H1 (cell line): ENCODE measurements around the gene TMEM209. TPM values are rescaled to one million over a fixed set of nuclear protein-coding genes. Genes with fewer than 3 reads are reported as not detected.

Experiments used
- CTCF ChIA-PET: fragments of 300-600 bp; sonication (Branson Sonifier 250); formaldehyde crosslinking; loops from one replicate; lab custom pipeline; 2021; ENCODE audit not compliant: partially characterized antibody; lab: Charles Lee
- POLR2A ChIA-PET: fragments of 300-600 bp; sonication (Branson Sonifier 250); formaldehyde crosslinking; loops from one replicate; lab custom pipeline; 2021; ENCODE audit warnings: inconsistent platforms; ENCODE audit not compliant: partially characterized antibody; lab: Charles Lee
- DNase-seq, 2 experiments: peaks; one replicate each; pipeline versions ENCODE4 v3.0.0 to v3.0.0-alpha.2; 2010 to 2022; ENCODE audit warnings: low spot score in 2 of 2, low read depth in 1 of 2, mixed read lengths in 1 of 2
- FAIRE-seq: peaks from 2 replicates; lab custom pipeline; 2011; peaks lifted over from hg19 to GRCh38; lab: Jason Lieb, UNC
- H2AFZ ChIP-seq: 2 replicates; pipeline ENCODE4 v1.8.1; 2012; ENCODE audit warnings: low read length, inconsistent platforms
- H2AK5ac ChIP-seq: 2 replicates; pipeline ENCODE4 v1.6.1; 2013; ENCODE audit warnings: low read depth, low read length
- H2BK120ac ChIP-seq: replicated peaks from 2 replicates; pipeline ENCODE3; 2013; ENCODE audit warnings: low read depth, low read length, inconsistent platforms
- H2BK12ac ChIP-seq: 2 replicates; pipeline ENCODE4 v1.6.1; 2013; ENCODE audit warnings: low read depth, low read length
- H2BK15ac ChIP-seq: 2 replicates; pipeline ENCODE4 v1.6.1; 2013; ENCODE audit warnings: low read length
- H2BK20ac ChIP-seq: 2 replicates; pipeline ENCODE4 v1.6.1; 2013; ENCODE audit warnings: low read length
- H2BK5ac ChIP-seq: 2 replicates; pipeline ENCODE4 v1.6.1; 2013; ENCODE audit warnings: low read depth, low read length
- H3K14ac ChIP-seq: 2 replicates; pipeline ENCODE4 v1.6.1; 2013; ENCODE audit warnings: inconsistent platforms; ENCODE audit not compliant: insufficient read length
- H3K18ac ChIP-seq: 2 replicates; pipeline ENCODE4 v1.6.1; 2013; ENCODE audit warnings: low read length; ENCODE audit errors: extremely low read depth
- H3K23ac ChIP-seq: 2 replicates; pipeline ENCODE4 v1.6.1; 2013; ENCODE audit warnings: inconsistent platforms; ENCODE audit not compliant: insufficient read length
- H3K23me2 ChIP-seq: 2 replicates; pipeline ENCODE4 v1.6.1; 2013; ENCODE audit warnings: low read depth, low read length
- H3K27ac ChIP-seq: 2 replicates; pipeline ENCODE4 v1.6.1; 2011; ENCODE audit warnings: low read depth, low read length, inconsistent platforms
- H3K27me3 ChIP-seq, 4 experiments: replicated peaks in 1 of 4; 1 replicate in 1 of 4; 2 replicates in 3 of 4; pipeline versions ENCODE4 v1.6.1 to v1.8.1; 2011 to 2013; ENCODE audit warnings: low read length in 3 of 4, mild to moderate bottlenecking in 3 of 4, inconsistent platforms in 2 of 4, mixed read lengths in 2 of 4, moderate library complexity in 1 of 4; ENCODE audit not compliant: control insufficient read depth in 3 of 4, insufficient read depth in 3 of 4; ENCODE audit errors: extremely low read depth in 1 of 4
- H3K36me3 ChIP-seq, 4 experiments: 2 replicates each; pipeline versions ENCODE4 v1.6.1 to v1.8.1; 2011 to 2013; ENCODE audit warnings: mild to moderate bottlenecking in 4 of 4, low read length in 3 of 4, moderate library complexity in 2 of 4, control low read depth in 1 of 4, inconsistent platforms in 1 of 4; ENCODE audit not compliant: insufficient read depth in 4 of 4, control insufficient read depth in 2 of 4
- H3K4ac ChIP-seq: replicated peaks from 2 replicates; pipeline ENCODE3; 2013; ENCODE audit warnings: low read length, low read depth, mixed read lengths, inconsistent platforms; ENCODE audit not compliant: insufficient read length
- H3K4me1 ChIP-seq, 4 experiments: replicated peaks in 1 of 4; 1 replicate in 1 of 4; 2 replicates in 3 of 4; pipeline versions ENCODE4 v1.6.1 to v1.8.1; 2011 to 2013; ENCODE audit warnings: low read length in 3 of 4, inconsistent platforms in 2 of 4, mixed read lengths in 1 of 4; ENCODE audit not compliant: insufficient read depth in 4 of 4, control insufficient read depth in 3 of 4
- H3K4me2 ChIP-seq, 2 experiments: 2 replicates each; pipeline versions ENCODE4 v1.6.1 to v1.8.1; 2011 to 2013; ENCODE audit warnings: low read depth in 2 of 2, low read length in 2 of 2, control low read depth in 1 of 2, inconsistent platforms in 1 of 2, mild to moderate bottlenecking in 1 of 2; ENCODE audit not compliant: insufficient read depth in 1 of 2
- H3K4me3 ChIP-seq, 4 experiments: fragments of 200-600, 300-600 bp in 1 of 4; sonication (generic), shearing (Covaris generic), sonication (Bioruptor Twin) in 1 of 4; 2 replicates each; pipeline versions ENCODE4 v1.5.1 to v1.8.1; 2011 to 2016; ENCODE audit warnings: low read length in 4 of 4, low read depth in 3 of 4, control low read depth in 2 of 4, inconsistent platforms in 2 of 4, mild to moderate bottlenecking in 2 of 4, mixed read lengths in 1 of 4, moderate library complexity in 1 of 4; ENCODE audit not compliant: insufficient read depth in 2 of 4; ENCODE audit errors: extremely low read depth in 1 of 4
- H3K56ac ChIP-seq: replicated peaks from 2 replicates; pipeline ENCODE3; 2013; ENCODE audit warnings: low read depth, mild to moderate bottlenecking, mixed read lengths, low read length, inconsistent platforms; ENCODE audit not compliant: insufficient read length
- H3K79me1 ChIP-seq: 2 replicates; pipeline ENCODE4 v1.6.1; 2013; ENCODE audit warnings: low read depth, low read length, control low read depth
- H3K79me2 ChIP-seq, 2 experiments: 2 replicates each; pipeline versions ENCODE4 v1.6.1 to v1.8.1; 2012 to 2013; ENCODE audit warnings: low read length in 2 of 2, mild to moderate bottlenecking in 2 of 2, inconsistent platforms in 1 of 2; ENCODE audit not compliant: insufficient read depth in 2 of 2, control insufficient read depth in 1 of 2
- H3K9ac ChIP-seq, 4 experiments: replicated peaks in 1 of 4; 1 replicate in 1 of 4; 2 replicates in 3 of 4; pipeline versions ENCODE4 v1.6.1 to v1.8.1; 2011 to 2013; ENCODE audit warnings: low read depth in 3 of 4, low read length in 3 of 4, control low read depth in 2 of 4, mild to moderate bottlenecking in 2 of 4, moderate library complexity in 2 of 4, inconsistent platforms in 1 of 4; ENCODE audit errors: extremely low read depth in 1 of 4
- H3K9me3 ChIP-seq, 2 experiments: 2 replicates each; pipeline versions ENCODE4 v1.6.1 to v1.8.1; 2012 to 2013; ENCODE audit warnings: mild to moderate bottlenecking in 2 of 2, moderate library complexity in 2 of 2, control low read depth in 1 of 2, inconsistent platforms in 1 of 2, low read depth in 1 of 2, low read length in 1 of 2, mixed read lengths in 1 of 2; ENCODE audit not compliant: insufficient read depth in 2 of 2
- H4K20me1 ChIP-seq, 2 experiments: replicated peaks in 1 of 2; 2 replicates each; pipeline versions ENCODE3 to v1.8.1; 2011 to 2013; ENCODE audit warnings: inconsistent platforms in 2 of 2, low read length in 2 of 2, mild to moderate bottlenecking in 1 of 2; ENCODE audit not compliant: insufficient read depth in 2 of 2, control insufficient read depth in 1 of 2
- H4K5ac ChIP-seq: 2 replicates; pipeline ENCODE4 v1.6.1; 2013; ENCODE audit warnings: low read length, low read depth, mixed read lengths, inconsistent platforms; ENCODE audit not compliant: insufficient read length
- H4K8ac ChIP-seq: 2 replicates; pipeline ENCODE4 v1.8.0; 2013; ENCODE audit warnings: mild to moderate bottlenecking, moderate library complexity, low read length, inconsistent platforms; ENCODE audit not compliant: insufficient read depth; ENCODE audit errors: extremely low read depth
- H4K91ac ChIP-seq: replicated peaks from 2 replicates; pipeline ENCODE3; 2013; ENCODE audit warnings: low read length, mixed read lengths, inconsistent platforms; ENCODE audit not compliant: insufficient read length
- CHD2 ChIP-seq: IDR thresholded peaks from 2 replicates; pipeline ENCODE4 v1.6.1; 2012; ENCODE audit warnings: low read length, improper control_type of control experiment
- E2F6 ChIP-seq: IDR thresholded peaks from 2 replicates; pipeline ENCODE4 v1.6.1; 2012; ENCODE audit warnings: inconsistent platforms
- KDM4A ChIP-seq: IDR thresholded peaks from one replicate; pipeline ENCODE4 v1.7.1; 2012; ENCODE audit warnings: low read depth, mild to moderate bottlenecking, moderate library complexity, low read length, inconsistent platforms; ENCODE audit not compliant: severe bottlenecking
- MAX ChIP-seq: IDR thresholded peaks from 2 replicates; pipeline ENCODE4 v1.6.1; 2012; ENCODE audit warnings: inconsistent platforms
- RNF2 ChIP-seq: fragments of 200-900, 300-1000 bp; sonication (generic); IDR thresholded peaks from 2 replicates; pipeline ENCODE4 v1.7.1; 2016; ENCODE audit warnings: borderline replicate concordance, low read depth, mild to moderate bottlenecking, antibody characterized with exemption, low read length; ENCODE audit not compliant: poor library complexity, severe bottlenecking; ENCODE audit errors: missing control alignments
- SAP30 ChIP-seq: fragments of 300-600 bp; sonication (generic); IDR thresholded peaks from 2 replicates; pipeline ENCODE4 v1.7.1; 2012; ENCODE audit warnings: low read length, moderate library complexity, mild to moderate bottlenecking, inconsistent platforms; ENCODE audit not compliant: insufficient read depth, insufficient replicate concordance
- TAF7 ChIP-seq: optimal IDR thresholded peaks from 2 replicates; pipeline ENCODE3; 2011; ENCODE audit warnings: low read depth, mild to moderate bottlenecking, inconsistent platforms, low read length, moderate library complexity, borderline replicate concordance
- WGBS, 2 experiments: shearing (Covaris generic) in 1 of 2; methylation state at CpG; one replicate each; pipeline versions ENCODE4 v1.1.6 to v1.1.7; 2013 to 2015; ENCODE audit warnings: low lambda C conversion rate in 2 of 2, mixed read lengths in 2 of 2, inconsistent platforms in 1 of 2, low coverage in 1 of 2, missing lambda C conversion rate in 1 of 2; ENCODE audit not compliant: insufficient replicate concordance in 2 of 2, insufficient coverage in 1 of 2, insufficient read length in 1 of 2; ENCODE audit errors: extremely low coverage in 1 of 2, missing lambda C conversion rate in 1 of 2; 5-methylcytosine and 5-hydroxymethylcytosine counted together
- polyA plus RNA-seq, 7 experiments: library from polyadenylated mRNA; depleted of rRNA in 3 of 7; stranded (reverse) in 5 of 7; unstranded in 2 of 7; fragments of >200 nt in 5 of 7; fragments of 200-250 nt in 2 of 7; gene quantifications; 1 replicate in 5 of 7; 2 replicates in 1 of 7; 4 replicates in 1 of 7; pipeline versions ENCODE4 v1.2.1 to v1.2.3, GENCODE V29; 2011 to 2013; ENCODE audit warnings: missing spikeins in 2 of 7, mixed read lengths in 2 of 7
- total RNA-seq: library from RNA; stranded (reverse); fragmentation: NEBNext Ultra II Directional; extraction: Animal tissue kit (Norgen Biotek cat#: 25700); gene quantifications from 2 replicates; pipeline ENCODE4 v1.2.1, GENCODE V29; 2021

TMEM209 gene
- total and polyA plus RNA-seq, 2 of the 8 experiments (the other 6 are each of a cell fraction or from before 2014, with no cell fraction given), result 28.5 to 30.5 TPM

GRCh38 chr7:130140551-130141160 lies 64.5 kb downstream of the TMEM209 start:
- TF ChIP-seq SAP30 (no peak), CHD2 (0 out of 2 replicates have a peak, but pooled peaks have one; percentile 22), KDM4A (no peak), TAF7 (peak; percentile 55), E2F6 (peak; percentile 96), RNF2 (peak; percentile 74), MAX (peak; percentile 98)
- Histone ChIP-seq H4K5ac (no peak overlapping the region), H2BK12ac (peak overlapping the region; percentile 92; the same call in 1 of the 2 replicates), H3K4me2 (peak overlapping the region; percentile 77 to 97), H4K20me1 (peaks cover 0 to 2% of the 10 kb centered on the region in 2 experiments), H4K91ac (no peak overlapping the region), H3K27me3 (peaks cover 0 to 13% (median 8%) of the 10 kb centered on the region in 4 experiments; a peak in 5 of 7 replicates), H2BK5ac (no peak overlapping the region), H4K8ac (peak overlapping the region; percentile 100; the same call in 1 of the 2 replicates), H3K9me3 (no peaks in the 10 kb centered on the region), H3K4me1 (peaks cover 0 to 15% (median 13%) of the 10 kb centered on the region in 4 experiments; a peak in 6 of 7 replicates), H3K27ac (peak overlapping the region; percentile 87), H3K36me3 (no peaks in the 10 kb centered on the region), H2BK15ac (no peak overlapping the region), H2BK120ac (no peak overlapping the region), H2AK5ac (no peak overlapping the region), H3K14ac (no peak overlapping the region), H3K4ac (no peak overlapping the region), H3K56ac (no peak overlapping the region), H3K23ac (no peak overlapping the region), H2AFZ (peak overlapping the region; percentile 66), H3K4me3 (peak overlapping the region; percentile 48 to 65 (median 55); a peak in 7 of 8 replicates), H3K18ac (peak overlapping the region; percentile 75; the same call in 1 of the 2 replicates), H2BK20ac (no peak overlapping the region), H3K23me2 (peaks cover 6% of the 10 kb centered on the region; the same call in 1 of the 2 replicates), H3K79me1 (no peaks in the 10 kb centered on the region), H3K79me2 (no peaks in the 10 kb centered on the region), H3K9ac (peak overlapping the region in 3 of 4 experiments; percentile 82 to 93 (median 90); a peak in 6 of 7 replicates)
- WGBS, 2 experiments, result 73% methylated on average over 44 of the region's 47 CpGs; no CpG with 5 or more reads in 1 of the 2 experiments
- CTCF ChIA-PET, result interaction anchor here (0.7 to 2.0 kb wide), 8 partner anchors 13 to 616 kb away, joined by 3 to 5 read pairs (median 4); no protein-coding TSS in a partner anchor
- DNase-seq (peak in 1 of 2 experiments; percentile 66), FAIRE-seq (no peak)
- POLR2A ChIA-PET, result interaction anchor here (0.6 to 3.0 kb wide), 13 partner anchors 8 to 346 kb away, joined by 3 to 17 read pairs (median 4); partner anchors contain the start of genes KLHDC10 and TMEM209
